ENCODE results near the gene ARHGAP26.
A peak's percentile ranks its signal among the peaks of the same experiment; 100 is the strongest.

The ARHGAP26 gene

GRCh38 chr5:142862594-142862993 lies 92.4 kb downstream of the ARHGAP26 start:
- Histone ChIP-seq H3K4me2 (ENCODE audit: low read length) (no peak overlapping the region), H3K4me3 (ENCODE audit: low read length) (no peak overlapping the region), H3K4me1 (ENCODE audit: control insufficient read depth, insufficient read depth, low read length) (peaks cover 2% of the 10 kb centered on the region), H3K9me3 (replicated peaks; ENCODE audit: low read length) (no peaks in the 10 kb centered on the region), H3K9ac (ENCODE audit: low read depth, low read length) (no peak overlapping the region), H3K36me3 (ENCODE audit: insufficient read depth, low read length) (no peaks in the 10 kb centered on the region), H3K27me3 (ENCODE audit: control insufficient read depth, insufficient read depth, low read length) (no peaks in the 10 kb centered on the region)

GRCh38 chr5:142863856-142864255 lies 93.7 kb downstream of the ARHGAP26 start:
- Histone ChIP-seq H3K4me3 (ENCODE audit: low read length) (no peak overlapping the region), H3K27me3 (ENCODE audit: control insufficient read depth, insufficient read depth, low read length) (no peaks in the 10 kb centered on the region)

GRCh38 chr5:142864290-142865260 lies 94.4 kb downstream of the ARHGAP26 start:
- Histone ChIP-seq H3K27me3 (ENCODE audit: control insufficient read depth, insufficient read depth, low read length) (no peaks in the 10 kb centered on the region), H3K4me3 (ENCODE audit: low read length) (no peak overlapping the region), H3K4me1 (ENCODE audit: control insufficient read depth, insufficient read depth, low read length) (peaks cover 2% of the 10 kb centered on the region), H3K9ac (ENCODE audit: low read depth, low read length) (no peak overlapping the region), H3K9me3 (replicated peaks; ENCODE audit: low read length) (no peaks in the 10 kb centered on the region), H3K36me3 (ENCODE audit: insufficient read depth, low read length) (no peaks in the 10 kb centered on the region), H3K4me2 (ENCODE audit: low read length) (no peak overlapping the region)

More at GRCh38 chr5:142863856-142864255, 93.7 kb downstream of the ARHGAP26 start:
- Histone ChIP-seq H3K36me3 (ENCODE audit: insufficient read depth, low read length) (no peaks in the 10 kb centered on the region), H3K9me3 (replicated peaks; ENCODE audit: low read length) (no peaks in the 10 kb centered on the region), H3K4me2 (ENCODE audit: low read length) (no peak overlapping the region), H3K9ac (ENCODE audit: low read depth, low read length) (no peak overlapping the region), H3K4me1 (ENCODE audit: control insufficient read depth, insufficient read depth, low read length) (peaks cover 2% of the 10 kb centered on the region)

GRCh38 chr5:142865631-142866030 lies 95.5 kb downstream of the ARHGAP26 start:
- Histone ChIP-seq H3K4me2 (ENCODE audit: low read length) (no peak overlapping the region), H3K27me3 (ENCODE audit: control insufficient read depth, insufficient read depth, low read length) (no peaks in the 10 kb centered on the region), H3K4me3 (ENCODE audit: low read length) (no peak overlapping the region), H3K4me1 (ENCODE audit: control insufficient read depth, insufficient read depth, low read length) (peaks cover 10% of the 10 kb centered on the region), H3K9me3 (replicated peaks; ENCODE audit: low read length) (no peaks in the 10 kb centered on the region), H3K36me3 (ENCODE audit: insufficient read depth, low read length) (no peaks in the 10 kb centered on the region), H3K9ac (ENCODE audit: low read depth, low read length) (no peak overlapping the region)

- Histone ChIP-seq H3K4me3 (ENCODE audit: low read length) (no peak overlapping the region), H3K4me1 (ENCODE audit: control insufficient read depth, insufficient read depth, low read length) (peaks cover 14% of the 10 kb centered on the region), H3K36me3 (ENCODE audit: insufficient read depth, low read length) (no peaks in the 10 kb centered on the region), H3K27me3 (ENCODE audit: control insufficient read depth, insufficient read depth, low read length) (no peaks in the 10 kb centered on the region), H3K4me2 (ENCODE audit: low read length) (no peak overlapping the region), H3K9ac (ENCODE audit: low read depth, low read length) (no peak overlapping the region), H3K9me3 (replicated peaks; ENCODE audit: low read length) (no peaks in the 10 kb centered on the region)
These were observed 96.5 kb downstream of the ARHGAP26 start for GRCh38 chr5:142866563-142867275.

- no peaks in the 10 kb centered on the region for H3K9me3 ChIP-seq (replicated peaks; ENCODE audit: low read length)
- no peak overlapping the region for H3K4me2 ChIP-seq (ENCODE audit: low read length)
- no peak overlapping the region for H3K9ac ChIP-seq (ENCODE audit: low read depth, low read length)
- H3K27me3 ChIP-seq (ENCODE audit: control insufficient read depth, insufficient read depth, low read length): no peaks in the 10 kb centered on the region
- no peak overlapping the region for H3K4me3 ChIP-seq (ENCODE audit: low read length)
- no peaks in the 10 kb centered on the region for H3K36me3 ChIP-seq (ENCODE audit: insufficient read depth, low read length)
- H3K4me1 ChIP-seq (ENCODE audit: control insufficient read depth, insufficient read depth, low read length): peaks cover 34% of the 10 kb centered on the region
These were observed 99.7 kb downstream of the ARHGAP26 start for GRCh38 chr5:142869886-142870285.

- no peak overlapping the region for H3K4me2 ChIP-seq (ENCODE audit: low read length)
- H3K4me3 ChIP-seq (ENCODE audit: low read length): no peak overlapping the region
- no peaks in the 10 kb centered on the region for H3K36me3 ChIP-seq (ENCODE audit: insufficient read depth, low read length)
- no peaks in the 10 kb centered on the region for H3K27me3 ChIP-seq (ENCODE audit: control insufficient read depth, insufficient read depth, low read length)
- peaks cover 35% of the 10 kb centered on the region for H3K4me1 ChIP-seq (ENCODE audit: control insufficient read depth, insufficient read depth, low read length)
- no peak overlapping the region for H3K9ac ChIP-seq (ENCODE audit: low read depth, low read length)
- no peaks in the 10 kb centered on the region for H3K9me3 ChIP-seq (replicated peaks; ENCODE audit: low read length)
These were observed 100.6 kb downstream of the ARHGAP26 start for GRCh38 chr5:142870532-142871362.

- H3K9ac ChIP-seq (ENCODE audit: low read depth, low read length): no peak overlapping the region
These were observed 101.4 kb downstream of the ARHGAP26 start for GRCh38 chr5:142871363-142872193.

GRCh38 chr5:142872217-142872616 lies 102.0 kb downstream of the ARHGAP26 start:
- Histone ChIP-seq H3K9ac (ENCODE audit: low read depth, low read length) (no peak overlapping the region), H3K4me1 (ENCODE audit: control insufficient read depth, insufficient read depth, low read length) (peaks cover 33% of the 10 kb centered on the region), H3K36me3 (ENCODE audit: insufficient read depth, low read length) (no peaks in the 10 kb centered on the region), H3K4me3 (ENCODE audit: low read length) (no peak overlapping the region), H3K4me2 (ENCODE audit: low read length) (peak overlapping the region; percentile 49), H3K9me3 (replicated peaks; ENCODE audit: low read length) (no peaks in the 10 kb centered on the region), H3K27me3 (ENCODE audit: control insufficient read depth, insufficient read depth, low read length) (no peaks in the 10 kb centered on the region)

More at GRCh38 chr5:142871363-142872193, 101.4 kb downstream of the ARHGAP26 start:
- Histone ChIP-seq H3K4me3 (ENCODE audit: low read length) (no peak overlapping the region), H3K4me1 (ENCODE audit: control insufficient read depth, insufficient read depth, low read length) (peaks cover 35% of the 10 kb centered on the region), H3K36me3 (ENCODE audit: insufficient read depth, low read length) (no peaks in the 10 kb centered on the region), H3K27me3 (ENCODE audit: control insufficient read depth, insufficient read depth, low read length) (no peaks in the 10 kb centered on the region), H3K4me2 (ENCODE audit: low read length) (peak overlapping the region; percentile 49), H3K9me3 (replicated peaks; ENCODE audit: low read length) (no peaks in the 10 kb centered on the region)

GRCh38 chr5:142872795-142873194 lies 102.6 kb downstream of the ARHGAP26 start:
- Histone ChIP-seq H3K4me1 (ENCODE audit: control insufficient read depth, insufficient read depth, low read length) (peaks cover 33% of the 10 kb centered on the region), H3K27me3 (ENCODE audit: control insufficient read depth, insufficient read depth, low read length) (no peaks in the 10 kb centered on the region), H3K4me2 (ENCODE audit: low read length) (no peak overlapping the region), H3K4me3 (ENCODE audit: low read length) (no peak overlapping the region), H3K9ac (ENCODE audit: low read depth, low read length) (no peak overlapping the region), H3K36me3 (ENCODE audit: insufficient read depth, low read length) (no peaks in the 10 kb centered on the region), H3K9me3 (replicated peaks; ENCODE audit: low read length) (no peaks in the 10 kb centered on the region)
